Upper lobe of right lung (tissue), 1 donor: Measurements from ENCODE around the gene ZBED2. TPM values are rescaled to one million over a fixed set of nuclear protein-coding genes. Genes with fewer than 3 reads are reported as not detected.
"Not testable (repeated sequence)": the region's sequence is repeated elsewhere in the genome, so short reads cannot be mapped to it uniquely, and the experiment has no call there.

Source experiments
- ATAC-seq: fragments of 200-7000 bp; cut with Tn5 transposase; one replicate; pipeline ENCODE4 v1.9.1; 2020; ENCODE audit warnings: mild to moderate bottlenecking, moderate library complexity
- DNase-seq: peaks from one replicate; pipeline ENCODE4 v3.0.0-alpha.2; 2020
- H3K27ac ChIP-seq: fragments of 200-600 bp; one replicate; pipeline ENCODE4 v1.8.0; 2022
- H3K27me3 ChIP-seq: fragments of 200-600 bp; one replicate; pipeline ENCODE4 v1.8.0; 2022; ENCODE audit warnings: mild to moderate bottlenecking
- H3K36me3 ChIP-seq: fragments of 200-600 bp; one replicate; pipeline ENCODE4 v1.8.0; 2022
- H3K4me1 ChIP-seq: fragments of 200-600 bp; one replicate; pipeline ENCODE4 v1.8.0; 2022
- H3K4me3 ChIP-seq: fragments of 200-600 bp; one replicate; pipeline ENCODE4 v1.8.0; 2022; ENCODE audit warnings: mild to moderate bottlenecking
- H3K9me3 ChIP-seq: fragments of 200-600 bp; one replicate; pipeline ENCODE4 v1.8.0; 2022
- CTCF ChIP-seq: fragments of 200-600 bp; IDR thresholded peaks from one replicate; pipeline ENCODE4 v1.8.0; 2022; ENCODE audit warnings: antibody characterized with exemption
- intact Hi-C: fragments of 100-400 bp; cut with DNase I; formaldehyde crosslinking; loops from one replicate; pipeline ENCODE4 v1.11.0; 2022
- long read RNA-seq: library from polyadenylated mRNA; unstranded; transcript quantifications from one replicate; pipeline ENCODE4 v2.0.0, GENCODE V29; 2021
- total RNA-seq: library from RNA; stranded (reverse); fragmentation: NEBNext Ultra II Directional; extraction: Animal tissue kit (Norgen Biotek cat#: 25700); gene quantifications from one replicate; pipeline ENCODE4 v1.2.1, GENCODE V29; 2021
- donor health status: DM: no; HTN: yes; CAD: no; lungs with severe emphysema.

Gene ZBED2
- 6.4 TPM for total RNA-seq
- long read RNA-seq, transcript ZBED2-201 (2 exons, 2,311 nt), result major isoform, 8 of 8 reads
- long read RNA-seq, partial matches to known transcripts, result 0 of 8 reads
- long read RNA-seq, other reads (novel, unspliced or antisense), result 0 of 8 reads

- Histone ChIP-seq H3K4me3 (no peak within 1 kb of the TSS), H3K27me3 (no peaks in the 10 kb centered on the region), H3K4me1 (no peaks in the 10 kb centered on the region), H3K9me3 (no peaks in the 10 kb centered on the region), H3K36me3 (no peaks in the 10 kb centered on the region), H3K27ac (peak within 1 kb of the TSS; percentile 42)
- DNase-seq, result no peak
- ATAC-seq, result peak; percentile 93
- no peak for TF ChIP-seq CTCF
- intact Hi-C loops, result no loop called here
Observed at GRCh38 chr3:111595232-111595631, at the start of gene ZBED2. Gene ZBED2, minus strand, starts transcription at chr3:111595346. Its CDS starts 1,145 bp downstream, at chr3:111594201.

GRCh38 chr3:111639316-111639715 lies 44.2 kb upstream of the ZBED2 start:
- Histone ChIP-seq H3K9me3 (no peaks in the 10 kb centered on the region), H3K27ac (no peak overlapping the region), H3K4me3 (no peak overlapping the region), H3K27me3 (no peaks in the 10 kb centered on the region), H3K36me3 (no peaks in the 10 kb centered on the region), H3K4me1 (no peaks in the 10 kb centered on the region)
- TF ChIP-seq CTCF, result no peak
- intact Hi-C loops, result no loop called here
- DNase-seq (no peak), ATAC-seq (no peak)

GRCh38 chr3:111636366-111636885 lies 41.3 kb upstream of the ZBED2 start:
- H3K9me3 ChIP-seq, result no peaks in the 10 kb centered on the region
- ATAC-seq, result no peak
- intact Hi-C loops, result no loop called here
- no peak overlapping the region for H3K4me3 ChIP-seq
- no peaks in the 10 kb centered on the region for H3K4me1 ChIP-seq
- no peak overlapping the region for H3K27ac ChIP-seq
- DNase-seq, result no peak
- no peaks in the 10 kb centered on the region for H3K27me3 ChIP-seq
- no peak for TF ChIP-seq CTCF
- no peaks in the 10 kb centered on the region for H3K36me3 ChIP-seq

- no peaks in the 10 kb centered on the region for H3K4me1 ChIP-seq
- H3K27ac ChIP-seq, result no peak overlapping the region
- H3K27me3 ChIP-seq, result no peaks in the 10 kb centered on the region
- no peak overlapping the region for H3K4me3 ChIP-seq
- no peaks in the 10 kb centered on the region for H3K36me3 ChIP-seq
- no peak for TF ChIP-seq CTCF
- ATAC-seq, result no peak
- DNase-seq, result no peak
- intact Hi-C loops, result no loop called here
- no peaks in the 10 kb centered on the region for H3K9me3 ChIP-seq
Observed at GRCh38 chr3:111635403-111635802, 40.3 kb upstream of the ZBED2 start.

DNA sequence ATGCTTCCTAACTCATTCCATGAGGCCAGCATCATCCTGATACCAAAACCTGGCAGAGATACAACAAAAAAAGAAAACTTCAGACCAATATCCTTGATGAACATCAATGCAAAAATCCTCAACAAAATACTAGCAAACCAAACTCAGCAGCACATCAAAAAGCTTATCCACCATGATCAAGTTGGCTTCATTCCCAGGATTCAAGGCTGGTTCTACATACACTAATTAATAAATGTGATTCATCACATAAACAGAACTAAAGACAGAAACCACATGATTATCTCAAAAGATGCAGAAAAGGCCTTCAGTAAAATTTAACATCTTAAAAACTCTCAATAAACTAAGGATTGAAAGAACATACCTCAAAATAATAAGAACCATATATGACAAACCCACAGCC lies 35.5 kb upstream of the ZBED2 start:
- intact Hi-C loops, H3K4me1 ChIP-seq, ATAC-seq, H3K9me3 ChIP-seq, H3K27me3 ChIP-seq, H3K36me3 ChIP-seq, H3K4me3 ChIP-seq, DNase-seq, H3K27ac ChIP-seq: not testable (repeated sequence)

GRCh38 chr3:111629018-111629417 lies 33.9 kb upstream of the ZBED2 start:
- H3K4me1 ChIP-seq, H3K36me3 ChIP-seq, DNase-seq, H3K9me3 ChIP-seq, intact Hi-C loops, ATAC-seq, H3K4me3 ChIP-seq, H3K27ac ChIP-seq, H3K27me3 ChIP-seq: not testable (repeated sequence)

DNA sequence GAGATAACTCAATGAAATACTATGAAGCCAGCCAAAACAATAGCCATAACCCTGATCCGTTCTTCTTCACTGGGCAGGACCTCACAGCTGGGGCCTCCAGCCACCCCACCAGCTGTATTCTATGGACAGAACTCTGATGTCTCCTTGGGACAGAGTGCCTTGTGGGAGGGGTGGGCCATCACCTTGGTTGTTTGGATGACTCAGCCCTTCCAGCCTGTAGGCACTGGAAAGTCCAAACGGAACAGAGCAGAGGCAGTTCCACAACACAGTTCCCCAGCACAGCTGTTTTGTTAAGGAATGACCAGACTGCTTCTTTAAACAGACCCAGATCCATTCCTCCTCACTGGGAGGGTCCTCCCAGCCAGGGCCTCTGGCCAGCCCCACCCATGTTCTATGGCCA lies 31.9 kb upstream of the ZBED2 start:
- H3K4me3 ChIP-seq, result no peak overlapping the region
- no peaks in the 10 kb centered on the region for H3K4me1 ChIP-seq
- no peak for ATAC-seq
- H3K9me3 ChIP-seq, result peaks cover 5% of the 10 kb centered on the region
- DNase-seq, result no peak
- H3K36me3 ChIP-seq, result no peaks in the 10 kb centered on the region
- no peak for TF ChIP-seq CTCF
- H3K27ac ChIP-seq, result no peak overlapping the region
- intact Hi-C loops, result no loop called here
- H3K27me3 ChIP-seq, result no peaks in the 10 kb centered on the region
